Immature natural killer cell (primary cell): ENCODE data around the gene PEPD. TPM values are rescaled to one million over a fixed set of nuclear protein-coding genes. Genes with fewer than 3 reads are reported as not detected.
A peak's percentile ranks its signal among the peaks of the same experiment; 100 is the strongest.

Experiments
- DNase-seq, 3 donors: peaks; one replicate each; pipeline ENCODE4 v3.0.0; 2022; ENCODE audit warnings: mixed read lengths in 1 of 3
- H3K27ac Mint-ChIP-seq, 6 donors: one replicate each; pipeline ENCODE4 v1.8.0; 2020; ENCODE audit warnings: mixed read lengths in 6 of 6, mild to moderate bottlenecking in 5 of 6, inconsistent platforms in 4 of 6, moderate library complexity in 3 of 6
- H3K27me3 Mint-ChIP-seq, 3 donors: one replicate each; pipeline ENCODE4 v1.8.0; 2020 to 2021; ENCODE audit warnings: low read depth in 3 of 3, mild to moderate bottlenecking in 3 of 3, mixed read lengths in 3 of 3, moderate library complexity in 3 of 3, inconsistent platforms in 1 of 3
- H3K36me3 Mint-ChIP-seq, 3 donors: one replicate each; pipeline ENCODE4 v1.8.0; 2020; ENCODE audit warnings: mixed read lengths in 3 of 3, inconsistent platforms in 2 of 3, mild to moderate bottlenecking in 2 of 3
- H3K4me1 Mint-ChIP-seq, 2 donors: one replicate each; pipeline ENCODE4 v1.8.0; 2020; ENCODE audit warnings: inconsistent platforms in 2 of 2, mild to moderate bottlenecking in 2 of 2, mixed read lengths in 2 of 2, moderate library complexity in 1 of 2
- H3K4me3 Mint-ChIP-seq, 5 donors: one replicate each; pipeline ENCODE4 v1.8.0; 2020; ENCODE audit warnings: mild to moderate bottlenecking in 5 of 5, mixed read lengths in 5 of 5, inconsistent platforms in 3 of 5, moderate library complexity in 3 of 5
- H3K9me3 Mint-ChIP-seq, 6 donors: one replicate each; pipeline ENCODE4 v1.8.0; 2020; ENCODE audit warnings: mild to moderate bottlenecking in 6 of 6, mixed read lengths in 6 of 6, inconsistent platforms in 4 of 6, moderate library complexity in 3 of 6
- polyA plus RNA-seq, 3 donors: library from polyadenylated mRNA; unstranded; fragments of 300-500 nt; fragmentation: Illumina TruSeq; gene quantifications; one replicate each; pipeline ENCODE4 v1.2.3, GENCODE V29; 2021

The PEPD gene
- polyA plus RNA-seq, 3 donors from 2014 or later: 135 to 181 (median 142) TPM

DNA sequence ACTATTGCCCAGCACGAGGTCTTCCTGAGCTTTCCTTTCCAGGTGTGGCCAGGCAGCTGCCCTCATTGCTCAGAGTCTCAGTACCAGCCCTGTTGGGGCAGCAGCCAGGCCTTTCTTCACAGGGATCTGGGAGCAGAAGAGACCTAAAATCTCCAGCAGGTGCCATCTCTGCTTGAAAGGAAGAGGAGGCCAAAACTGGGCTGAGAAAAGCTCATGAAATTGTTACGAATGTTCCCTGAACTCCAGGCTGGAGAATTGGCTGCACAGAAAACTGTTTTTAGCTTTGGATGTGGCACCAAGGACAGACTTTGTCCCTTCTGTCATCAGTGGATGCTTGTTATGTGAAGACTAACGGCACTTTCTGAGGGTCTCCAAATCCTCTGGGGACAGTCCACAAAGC lies 8.7 kb upstream of the PEPD start:
- Mint-ChIP-seq H3K27me3 (peaks cover 0 to 6% (median 3%) of the 10 kb centered on the region in 3 donors), H3K9me3 (no peaks in the 10 kb centered on the region), H3K4me3 (no peak overlapping the region), H3K4me1 (no peaks in the 10 kb centered on the region), H3K27ac (no peak overlapping the region), H3K36me3 (no peaks in the 10 kb centered on the region)
- DNase-seq: no peak

DNA sequence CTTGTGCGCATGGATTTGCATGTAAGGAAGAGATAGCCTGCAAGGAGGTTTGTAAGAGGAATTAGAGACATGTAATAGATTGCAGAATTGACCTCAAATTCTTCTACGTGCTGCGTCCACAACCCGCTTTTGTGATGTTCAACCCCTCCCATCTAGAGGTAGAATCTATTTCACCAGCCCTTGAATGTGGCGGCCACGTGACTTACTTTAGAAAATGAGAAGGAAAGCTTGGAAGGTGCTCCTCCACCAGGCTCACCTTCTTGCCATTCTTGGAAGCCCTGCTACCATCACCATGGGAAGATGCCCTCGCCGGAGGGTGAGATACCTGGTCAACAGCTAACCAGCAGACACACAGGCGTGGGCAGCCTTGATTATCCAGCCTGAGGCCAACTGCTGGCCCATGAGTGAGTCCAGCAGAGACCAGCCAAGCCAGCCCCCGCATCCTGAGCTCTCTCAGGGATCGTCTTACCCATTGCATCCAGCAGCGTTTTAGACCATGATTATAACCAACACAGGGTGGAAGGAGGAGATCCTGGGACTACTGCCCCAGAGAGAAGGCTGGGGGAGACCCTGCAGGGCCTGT lies 7.6 kb upstream of the PEPD start:
- no peak for DNase-seq
- H3K4me3 Mint-ChIP-seq: no peak overlapping the region
- H3K4me1 Mint-ChIP-seq: no peaks in the 10 kb centered on the region
- no peaks in the 10 kb centered on the region for H3K9me3 Mint-ChIP-seq
- no peaks in the 10 kb centered on the region for H3K36me3 Mint-ChIP-seq
- peaks cover 0 to 8% (median 3%) of the 10 kb centered on the region in 3 donors for H3K27me3 Mint-ChIP-seq
- H3K27ac Mint-ChIP-seq: no peak overlapping the region

DNA sequence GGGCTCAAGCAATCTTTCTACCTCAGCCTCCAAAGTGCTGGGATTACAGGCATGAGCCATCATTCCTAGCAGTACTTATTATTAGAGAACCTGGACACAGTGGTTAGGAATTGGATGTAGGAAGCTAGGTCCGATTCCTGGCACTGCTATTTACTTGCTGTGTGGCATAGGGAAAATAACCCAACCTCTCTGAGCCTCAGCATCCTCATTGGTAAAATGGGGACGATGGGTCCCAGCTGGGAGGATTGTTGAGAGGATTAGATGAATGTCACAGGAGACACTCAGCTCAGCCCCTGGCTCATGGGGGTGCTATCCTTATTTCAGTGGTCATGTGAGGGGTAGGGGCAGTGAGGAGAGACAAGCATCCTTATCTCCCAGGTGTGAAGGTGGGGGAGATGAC lies 6.8 kb upstream of the PEPD start:
- H3K27ac Mint-ChIP-seq: no peak overlapping the region
- DNase-seq: no peak
- H3K4me3 Mint-ChIP-seq: no peak overlapping the region

DNA sequence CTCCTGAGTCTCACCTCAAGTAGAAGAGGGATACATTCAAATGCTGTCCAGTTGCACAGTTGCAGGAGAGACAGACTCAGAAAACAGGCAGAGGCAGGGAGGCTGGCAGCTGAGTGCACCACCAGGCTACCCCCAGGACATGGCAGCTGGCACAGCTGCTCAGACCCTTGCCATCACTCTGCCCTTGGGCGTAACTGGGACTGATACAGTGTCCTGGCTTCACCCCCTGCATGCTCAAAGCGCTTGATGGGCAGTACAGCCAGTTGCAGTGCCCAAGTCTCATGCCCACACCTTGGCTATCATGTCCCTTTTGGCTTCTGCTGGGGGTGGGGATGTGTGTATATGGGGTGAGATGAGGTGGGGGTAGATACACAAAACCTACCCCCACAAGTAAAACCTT lies 5.5 kb upstream of the PEPD start:
- no peak overlapping the region for H3K27ac Mint-ChIP-seq
- peaks cover 0 to 8% (median 3%) of the 10 kb centered on the region in 3 donors for H3K27me3 Mint-ChIP-seq
- H3K4me1 Mint-ChIP-seq: peaks cover 4% of the 10 kb centered on the region in 2 donors
- no peak for DNase-seq
- H3K36me3 Mint-ChIP-seq: no peaks in the 10 kb centered on the region
- no peak overlapping the region for H3K4me3 Mint-ChIP-seq
- H3K9me3 Mint-ChIP-seq: no peaks in the 10 kb centered on the region

More for the DNA sequence above, 6.8 kb upstream of the PEPD start:
- Mint-ChIP-seq H3K36me3 (no peaks in the 10 kb centered on the region), H3K27me3 (peaks cover 0 to 8% (median 3%) of the 10 kb centered on the region in 3 donors), H3K4me1 (no peaks in the 10 kb centered on the region), H3K9me3 (no peaks in the 10 kb centered on the region)

DNA sequence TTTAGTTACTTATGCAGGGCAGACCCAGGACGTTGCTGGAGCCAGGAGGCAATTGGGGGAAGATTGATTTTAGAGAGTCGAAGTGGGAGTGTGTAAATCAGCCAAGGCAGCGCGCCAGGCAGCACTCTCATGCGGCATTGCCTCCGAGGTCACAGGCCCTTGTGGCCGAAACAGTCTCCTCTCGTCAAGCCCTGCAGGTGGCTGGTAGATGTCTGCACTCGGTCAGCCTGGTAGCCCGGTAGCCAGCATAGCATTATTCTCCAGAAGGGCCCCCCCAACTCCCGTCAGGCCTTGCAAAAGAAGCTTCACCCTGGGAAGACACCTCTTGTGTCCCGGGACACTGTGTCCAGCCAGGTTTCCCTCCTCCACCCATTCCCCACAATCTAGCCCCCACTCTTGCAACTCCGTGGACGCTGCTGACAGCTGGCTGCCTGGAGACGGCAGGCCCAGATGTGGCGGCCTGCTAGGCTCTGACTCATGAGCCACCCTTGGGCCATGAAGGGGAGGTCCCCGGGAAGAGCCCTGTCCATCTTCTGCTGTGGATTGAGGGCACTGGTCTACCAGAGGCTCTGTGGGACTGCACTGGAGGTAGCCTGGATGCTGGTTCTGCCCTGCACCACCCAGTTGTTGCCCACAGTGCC lies 2.6 kb upstream of the PEPD start:
- Mint-ChIP-seq H3K4me1 (peaks cover 20 to 25% of the 10 kb centered on the region in 2 donors), H3K36me3 (no peaks in the 10 kb centered on the region), H3K27me3 (peaks cover 0 to 8% (median 3%) of the 10 kb centered on the region in 3 donors), H3K4me3 (no peak overlapping the region), H3K9me3 (no peaks in the 10 kb centered on the region), H3K27ac (no peak overlapping the region)
- no peak for DNase-seq

DNA sequence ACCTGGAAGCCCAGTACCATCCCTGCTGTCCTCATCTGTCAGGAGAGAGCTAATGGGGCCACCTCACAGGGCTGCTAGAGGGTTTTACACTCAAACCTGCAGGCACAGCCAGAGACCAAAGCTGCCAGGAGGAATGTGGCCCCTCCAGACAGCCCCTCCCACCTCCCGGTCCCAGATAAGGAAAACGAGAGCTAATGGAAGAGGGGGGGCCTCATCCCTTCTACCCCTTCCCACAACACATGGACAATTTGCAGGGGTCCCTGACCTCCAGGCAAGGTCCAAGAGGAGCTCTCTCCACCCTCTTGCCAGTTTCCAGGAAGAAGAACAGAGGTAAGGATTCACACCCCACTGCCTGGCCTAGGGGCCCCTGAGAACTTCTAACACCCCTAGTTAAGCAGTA lies 1.6 kb upstream of the PEPD start:
- H3K27ac Mint-ChIP-seq: no peak overlapping the region
- H3K36me3 Mint-ChIP-seq: no peaks in the 10 kb centered on the region
- H3K4me1 Mint-ChIP-seq: peaks cover 20 to 25% of the 10 kb centered on the region in 2 donors
- no peaks in the 10 kb centered on the region for H3K9me3 Mint-ChIP-seq
- H3K4me3 Mint-ChIP-seq: peak overlapping the region in 2 of 5 donors; percentile 85 to 88
- DNase-seq: no peak
- peaks cover 0 to 4% (median 3%) of the 10 kb centered on the region in 3 donors for H3K27me3 Mint-ChIP-seq

DNA sequence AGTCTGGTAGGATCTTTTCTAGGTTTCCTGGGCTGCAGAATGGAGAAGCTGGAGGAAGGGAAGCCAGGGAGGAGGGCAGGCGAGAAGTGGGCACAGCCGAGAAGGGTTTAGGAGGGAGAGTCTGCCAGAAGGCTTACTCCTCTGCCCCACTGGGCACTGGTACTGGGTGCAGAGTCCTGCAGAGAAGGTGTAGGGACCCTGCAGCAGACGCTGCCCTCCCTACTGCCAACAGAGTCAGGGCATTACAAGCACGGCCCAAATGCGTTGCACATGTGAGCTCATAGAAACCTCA lies 726 bp upstream of the PEPD start:
- Mint-ChIP-seq H3K4me3 (peak overlapping the region; percentile 83 to 89 (median 87)), H3K9me3 (no peaks in the 10 kb centered on the region), H3K27me3 (peaks cover 0 to 4% (median 0%) of the 10 kb centered on the region in 3 donors), H3K27ac (peak overlapping the region; percentile 1 to 88 (median 68)), H3K4me1 (peaks cover 20 to 25% of the 10 kb centered on the region in 2 donors), H3K36me3 (no peaks in the 10 kb centered on the region)
- no peak for DNase-seq

DNA sequence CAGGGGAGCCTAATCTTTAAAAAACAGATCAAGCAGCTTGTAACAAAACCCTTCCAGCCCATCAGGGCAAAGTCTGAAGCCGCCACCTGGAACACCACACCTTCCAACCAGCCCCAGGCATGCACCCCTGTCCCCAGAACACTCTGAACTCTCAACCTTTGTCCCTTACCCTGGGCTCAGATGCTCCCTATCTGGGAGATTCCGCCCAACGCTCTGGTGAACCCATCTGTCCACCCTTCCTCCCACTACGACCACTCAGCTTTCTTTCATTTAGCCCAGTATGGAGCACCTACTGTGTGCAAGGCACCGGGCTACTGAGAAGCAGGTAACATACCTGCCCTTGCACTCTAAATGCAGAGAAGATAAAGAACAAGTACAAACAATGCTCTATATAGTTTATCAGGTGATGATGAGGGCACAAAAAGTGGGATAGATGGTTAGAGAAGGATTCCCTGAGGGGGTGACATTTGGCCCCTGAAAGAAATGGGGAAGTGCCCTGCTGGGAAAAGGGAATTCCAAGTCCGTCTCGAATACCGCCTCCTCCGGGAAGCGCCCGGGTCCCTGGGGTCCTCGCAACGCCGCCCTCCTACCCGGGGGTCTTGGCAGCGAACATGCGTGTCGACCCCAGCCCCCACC lies 629 bp downstream of the PEPD start:
- H3K4me3 Mint-ChIP-seq: peak overlapping the region; percentile 83 to 89 (median 87)
- peak overlapping the region in 5 of 6 donors; percentile 63 to 87 (median 86) for H3K27ac Mint-ChIP-seq
- no peaks in the 10 kb centered on the region for H3K9me3 Mint-ChIP-seq
- peaks cover 0 to 2% (median 0%) of the 10 kb centered on the region in 3 donors for H3K27me3 Mint-ChIP-seq
- peaks cover 25 to 34% of the 10 kb centered on the region in 2 donors for H3K4me1 Mint-ChIP-seq
- no peak for DNase-seq
- no peaks in the 10 kb centered on the region for H3K36me3 Mint-ChIP-seq

DNA sequence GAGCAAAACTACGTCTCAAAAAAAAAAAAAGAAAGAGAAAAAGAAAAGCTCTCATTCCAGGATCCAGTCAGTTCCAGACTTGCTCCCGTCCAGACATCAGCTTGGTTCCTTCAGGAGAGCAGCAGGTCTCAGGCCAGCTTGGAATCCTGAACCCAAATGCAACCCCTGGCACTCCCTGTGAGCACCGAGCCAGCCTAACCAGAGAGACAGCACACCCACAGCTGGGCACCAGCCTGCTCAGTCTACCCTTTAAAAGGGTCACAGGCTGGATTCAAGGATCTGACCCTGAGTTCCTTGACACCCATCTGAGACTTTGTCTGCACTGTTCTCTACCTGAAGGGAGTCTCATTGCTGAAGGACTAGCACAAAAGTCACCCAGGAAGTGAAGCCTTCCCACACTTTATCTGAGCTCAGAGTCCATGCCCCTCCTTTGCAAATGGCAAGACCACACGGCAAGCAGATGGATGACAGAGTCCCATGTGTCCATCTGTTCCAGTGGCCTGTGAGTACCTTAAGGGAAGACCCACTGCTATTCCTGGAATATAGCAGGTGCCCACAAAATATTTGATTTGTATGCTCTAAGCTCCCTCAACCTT lies 1.4 kb downstream of the PEPD start:
- H3K4me3 Mint-ChIP-seq: peak overlapping the region; percentile 83 to 89 (median 87)
- peaks cover 0 to 2% (median 0%) of the 10 kb centered on the region in 3 donors for H3K27me3 Mint-ChIP-seq
- DNase-seq: no peak
- no peaks in the 10 kb centered on the region for H3K9me3 Mint-ChIP-seq
- H3K27ac Mint-ChIP-seq: peak overlapping the region in 4 of 6 donors; percentile 37 to 87 (median 74)
- peaks cover 31 to 41% of the 10 kb centered on the region in 2 donors for H3K4me1 Mint-ChIP-seq
- H3K36me3 Mint-ChIP-seq: no peaks in the 10 kb centered on the region

DNA sequence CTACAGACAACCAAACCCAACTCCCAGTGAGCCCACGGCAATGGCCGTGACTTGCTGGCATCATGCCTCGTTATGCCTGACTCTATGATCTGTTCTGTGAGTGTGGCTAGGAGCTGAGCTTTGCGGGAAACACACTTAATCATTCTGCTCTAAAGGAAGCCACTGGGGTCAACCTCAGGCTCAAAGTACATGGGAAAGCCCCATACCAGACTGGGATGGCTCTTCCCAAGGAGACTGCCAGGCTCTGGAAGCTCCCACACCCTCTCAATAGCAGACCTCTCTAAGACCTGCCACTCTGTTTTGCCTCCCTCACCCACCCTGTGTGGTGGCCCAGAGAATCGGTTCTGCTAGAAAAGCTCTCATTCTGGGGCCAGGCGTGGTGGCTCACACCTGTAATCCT lies 2.2 kb downstream of the PEPD start:
- H3K4me1 Mint-ChIP-seq: peaks cover 37 to 48% of the 10 kb centered on the region in 2 donors
- H3K27ac Mint-ChIP-seq: peak overlapping the region in 1 of 6 donors; percentile 8
- no peaks in the 10 kb centered on the region for H3K9me3 Mint-ChIP-seq
- no peak for DNase-seq
- H3K36me3 Mint-ChIP-seq: no peaks in the 10 kb centered on the region
- peaks cover 0 to 3% (median 0%) of the 10 kb centered on the region in 3 donors for H3K27me3 Mint-ChIP-seq
- H3K4me3 Mint-ChIP-seq: no peak overlapping the region

DNA sequence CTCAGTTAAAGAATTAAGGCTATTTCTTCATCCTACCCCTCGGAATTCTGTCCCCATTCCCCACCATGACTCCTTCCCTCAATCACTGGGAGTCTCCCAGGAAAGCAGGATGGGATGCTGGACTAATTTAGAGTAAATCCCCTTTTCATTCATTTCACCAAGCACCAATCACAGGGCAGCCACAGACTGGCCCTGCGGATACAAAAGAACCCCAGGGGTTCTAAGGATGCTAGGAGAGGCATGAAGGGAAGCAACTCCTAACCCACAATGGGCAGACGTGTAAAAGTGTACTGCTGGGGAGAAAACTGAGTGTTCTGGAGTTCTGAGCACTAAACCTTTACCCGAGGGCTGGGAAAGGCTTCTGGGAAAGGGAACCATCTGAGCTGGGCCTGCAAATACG lies 3.0 kb downstream of the PEPD start:
- DNase-seq: no peak
- Mint-ChIP-seq H3K27me3 (peaks cover 0 to 3% (median 0%) of the 10 kb centered on the region in 3 donors), H3K27ac (peak overlapping the region in 1 of 6 donors; percentile 37), H3K36me3 (no peaks in the 10 kb centered on the region), H3K4me1 (peaks cover 43 to 51% of the 10 kb centered on the region in 2 donors), H3K4me3 (peak overlapping the region in 1 of 5 donors; percentile 27), H3K9me3 (no peaks in the 10 kb centered on the region)

DNA sequence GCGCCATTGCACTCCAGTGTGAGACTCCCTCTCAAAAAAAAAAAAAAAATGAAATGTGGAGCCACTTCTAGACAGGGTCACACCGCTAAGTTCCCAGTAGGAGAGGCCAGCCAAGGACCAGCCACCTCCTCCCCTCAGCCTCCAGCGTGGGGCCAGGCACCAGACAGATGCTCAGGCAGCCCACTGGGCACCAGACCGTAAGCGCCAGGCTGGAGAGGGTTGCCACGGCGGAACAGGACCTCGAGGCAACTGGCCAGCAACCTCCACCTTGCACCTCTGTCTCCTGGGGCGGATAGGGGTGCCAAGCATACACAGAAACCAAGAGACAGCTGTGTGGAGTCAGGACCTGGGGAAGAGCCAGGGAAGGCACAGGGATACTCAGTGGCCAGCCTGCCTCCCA lies 3.7 kb downstream of the PEPD start:
- Mint-ChIP-seq H3K4me1 (peaks cover 47 to 51% of the 10 kb centered on the region in 2 donors), H3K27me3 (peaks cover 0 to 3% (median 0%) of the 10 kb centered on the region in 3 donors), H3K27ac (no peak overlapping the region), H3K36me3 (no peaks in the 10 kb centered on the region), H3K4me3 (no peak overlapping the region), H3K9me3 (no peaks in the 10 kb centered on the region)
- no peak for DNase-seq

DNA sequence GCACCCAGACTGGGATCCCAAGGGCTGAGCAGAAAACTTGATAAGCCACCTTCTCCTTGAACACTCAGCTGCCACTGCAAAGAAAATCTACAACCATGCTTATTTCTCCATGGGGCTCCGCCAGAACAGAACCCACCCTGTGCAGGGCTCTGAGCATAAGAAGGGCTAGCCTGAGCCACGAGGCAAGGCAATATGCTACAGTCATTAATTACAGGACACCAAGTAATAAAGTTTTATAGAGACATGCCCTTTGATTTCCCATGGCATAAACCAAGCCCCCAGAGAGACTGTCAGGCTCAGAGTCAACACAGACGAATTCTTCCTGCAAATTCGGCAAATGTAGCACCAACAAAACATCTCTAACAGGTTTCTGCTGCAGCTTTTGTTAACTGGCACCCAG lies 5.7 kb downstream of the PEPD start:
- peaks cover 0 to 3% (median 0%) of the 10 kb centered on the region in 3 donors for H3K27me3 Mint-ChIP-seq
- H3K9me3 Mint-ChIP-seq: no peaks in the 10 kb centered on the region
- H3K27ac Mint-ChIP-seq: peak overlapping the region in 3 of 6 donors; percentile 22 to 53 (median 40)
- no peak for DNase-seq
- peaks cover 37 to 38% of the 10 kb centered on the region in 2 donors for H3K4me1 Mint-ChIP-seq
- H3K36me3 Mint-ChIP-seq: no peaks in the 10 kb centered on the region
- peak overlapping the region in 2 of 5 donors; percentile 33 to 35 for H3K4me3 Mint-ChIP-seq
